Effector memory CD8-positive, alpha-beta T cell (primary cell): Measurements from ENCODE around the gene PYM1.

Experiments used
- ATAC-seq: fragments of 150-1000 bp; cut with Tn5 transposase; replicated peaks from 2 replicates; pipeline ENCODE4 v1.10.0; 2021; ENCODE audit warnings: mild to moderate bottlenecking, moderate library complexity
- DNase-seq, 3 experiments: peaks; one replicate each; pipeline ENCODE4 v3.0.0; 2021
- H3K27ac Mint-ChIP-seq, 2 donors: one replicate each; pipeline ENCODE4 v1.8.0; 2022; ENCODE audit warnings: mild to moderate bottlenecking in 2 of 2, mixed read lengths in 2 of 2, moderate library complexity in 2 of 2
- H3K27me3 Mint-ChIP-seq, 2 donors: one replicate each; pipeline ENCODE4 v1.8.0; 2022; ENCODE audit warnings: mixed read lengths in 2 of 2
- H3K36me3 Mint-ChIP-seq: one replicate; pipeline ENCODE4 v1.8.0; 2022; ENCODE audit warnings: mild to moderate bottlenecking, moderate library complexity, mixed read lengths; ENCODE audit not compliant: insufficient read depth
- H3K4me1 Mint-ChIP-seq, 2 donors: one replicate each; pipeline ENCODE4 v1.8.0; 2022; ENCODE audit warnings: low read depth in 2 of 2, mixed read lengths in 2 of 2
- H3K4me3 Mint-ChIP-seq, 2 donors: one replicate each; pipeline ENCODE4 v1.8.0; 2022; ENCODE audit warnings: mild to moderate bottlenecking in 2 of 2, mixed read lengths in 2 of 2, moderate library complexity in 2 of 2
- H3K9me3 Mint-ChIP-seq, 2 donors: one replicate each; pipeline ENCODE4 v1.8.0; 2022; ENCODE audit warnings: mixed read lengths in 2 of 2

The PYM1 gene

GRCh38 chr12:55957106-55957859, 29.6 kb upstream of the PYM1 start:
- DNase-seq: no peak
- peaks cover 8 to 10% of the 10 kb centered on the region in 2 donors for H3K4me1 Mint-ChIP-seq
- H3K36me3 Mint-ChIP-seq: peaks cover 27% of the 10 kb centered on the region
- no peaks in the 10 kb centered on the region for H3K27me3 Mint-ChIP-seq
- ATAC-seq: no peak
- peak overlapping the region; percentile 7 to 82 for H3K27ac Mint-ChIP-seq
- H3K4me3 Mint-ChIP-seq: no peak overlapping the region
- H3K9me3 Mint-ChIP-seq: no peaks in the 10 kb centered on the region

- peak; percentile 64 for ATAC-seq
- no peak for DNase-seq
- Mint-ChIP-seq H3K9me3 (no peaks in the 10 kb centered on the region), H3K4me1 (peaks cover 8 to 10% of the 10 kb centered on the region in 2 donors), H3K27ac (peak overlapping the region; percentile 45 to 69), H3K4me3 (no peak overlapping the region), H3K27me3 (no peaks in the 10 kb centered on the region), H3K36me3 (peaks cover 39% of the 10 kb centered on the region)
Measured at GRCh38 chr12:55955800-55956508, 28.3 kb upstream of the PYM1 start.

- ATAC-seq (no peak), DNase-seq (no peak)
- Mint-ChIP-seq H3K27me3 (no peaks in the 10 kb centered on the region), H3K4me1 (peaks cover 8 to 10% of the 10 kb centered on the region in 2 donors), H3K4me3 (no peak overlapping the region), H3K36me3 (peaks cover 39% of the 10 kb centered on the region), H3K9me3 (no peaks in the 10 kb centered on the region), H3K27ac (peak overlapping the region; percentile 45 to 69)
Measured at GRCh38 chr12:55955344-55955743, 27.6 kb upstream of the PYM1 start.

GRCh38 chr12:55946553-55946952, 18.9 kb upstream of the PYM1 start:
- DNase-seq (no peak), ATAC-seq (no peak)
- no peaks in the 10 kb centered on the region for H3K9me3 Mint-ChIP-seq
- H3K4me1 Mint-ChIP-seq: peaks cover 0 to 4% of the 10 kb centered on the region in 2 donors
- H3K4me3 Mint-ChIP-seq: no peak overlapping the region
- peak overlapping the region; percentile 41 to 66 for H3K27ac Mint-ChIP-seq
- H3K27me3 Mint-ChIP-seq: no peaks in the 10 kb centered on the region
- peaks cover 86% of the 10 kb centered on the region for H3K36me3 Mint-ChIP-seq

GRCh38 chr12:55942577-55943136, 15.0 kb upstream of the PYM1 start:
- no peak overlapping the region for H3K4me3 Mint-ChIP-seq
- no peaks in the 10 kb centered on the region for H3K9me3 Mint-ChIP-seq

GRCh38 chr12:55942055-55942454, 14.4 kb upstream of the PYM1 start:
- H3K27me3 Mint-ChIP-seq: no peaks in the 10 kb centered on the region
- H3K4me3 Mint-ChIP-seq: no peak overlapping the region
- H3K36me3 Mint-ChIP-seq: peaks cover 87% of the 10 kb centered on the region
- no peaks in the 10 kb centered on the region for H3K9me3 Mint-ChIP-seq
- ATAC-seq: no peak
- H3K4me1 Mint-ChIP-seq: peaks cover 17 to 20% of the 10 kb centered on the region in 2 donors
- DNase-seq: no peak
- H3K27ac Mint-ChIP-seq: peak overlapping the region in 1 of 2 donors; percentile 82

More at GRCh38 chr12:55942577-55943136, 15.0 kb upstream of the PYM1 start:
- Mint-ChIP-seq H3K4me1 (peaks cover 15 to 16% of the 10 kb centered on the region in 2 donors), H3K36me3 (peaks cover 87% of the 10 kb centered on the region), H3K27ac (peak overlapping the region in 1 of 2 donors; percentile 82), H3K27me3 (no peaks in the 10 kb centered on the region)
- ATAC-seq: no peak
- DNase-seq: no peak

GRCh38 chr12:55940065-55940732, 12.5 kb upstream of the PYM1 start:
- DNase-seq (peak; percentile 81 to 85 (median 82)), ATAC-seq (peak; percentile 98)
- Mint-ChIP-seq H3K9me3 (no peaks in the 10 kb centered on the region), H3K4me3 (no peak overlapping the region), H3K36me3 (peaks cover 83% of the 10 kb centered on the region), H3K27ac (peak overlapping the region; percentile 41 to 65), H3K27me3 (no peaks in the 10 kb centered on the region), H3K4me1 (peaks cover 29% of the 10 kb centered on the region in 2 donors)

- peaks cover 72% of the 10 kb centered on the region for H3K36me3 Mint-ChIP-seq
- H3K4me1 Mint-ChIP-seq: peaks cover 37 to 40% of the 10 kb centered on the region in 2 donors
Measured at GRCh38 chr12:55938826-55939501, 11.3 kb upstream of the PYM1 start.

GRCh38 chr12:55937981-55938380, 10.3 kb upstream of the PYM1 start:
- peaks cover 62% of the 10 kb centered on the region for H3K36me3 Mint-ChIP-seq
- H3K4me1 Mint-ChIP-seq: peaks cover 42 to 45% of the 10 kb centered on the region in 2 donors
- no peak overlapping the region for H3K4me3 Mint-ChIP-seq
- H3K27ac Mint-ChIP-seq: peak overlapping the region in 1 of 2 donors; percentile 61
- H3K27me3 Mint-ChIP-seq: no peaks in the 10 kb centered on the region
- ATAC-seq (no peak), DNase-seq (no peak)
- H3K9me3 Mint-ChIP-seq: no peaks in the 10 kb centered on the region

More at GRCh38 chr12:55938826-55939501, 11.3 kb upstream of the PYM1 start:
- no peak for DNase-seq
- Mint-ChIP-seq H3K27ac (peak overlapping the region; percentile 41 to 61), H3K4me3 (no peak overlapping the region), H3K27me3 (no peaks in the 10 kb centered on the region), H3K9me3 (no peaks in the 10 kb centered on the region)
- ATAC-seq: no peak

- no peak for DNase-seq
- H3K4me1 Mint-ChIP-seq: peaks cover 51 to 61% of the 10 kb centered on the region in 2 donors
- H3K9me3 Mint-ChIP-seq: no peaks in the 10 kb centered on the region
- H3K36me3 Mint-ChIP-seq: peaks cover 57% of the 10 kb centered on the region
- ATAC-seq: no peak
- peak overlapping the region; percentile 92 to 95 for H3K27ac Mint-ChIP-seq
- H3K4me3 Mint-ChIP-seq: peak overlapping the region; percentile 66 to 69
- no peaks in the 10 kb centered on the region for H3K27me3 Mint-ChIP-seq
Measured at GRCh38 chr12:55935738-55936151, 8.1 kb upstream of the PYM1 start.

- H3K4me3 Mint-ChIP-seq: peak overlapping the region; percentile 6 to 66
- DNase-seq: no peak
- no peaks in the 10 kb centered on the region for H3K9me3 Mint-ChIP-seq
- ATAC-seq: no peak
- H3K27me3 Mint-ChIP-seq: no peaks in the 10 kb centered on the region
- peaks cover 54% of the 10 kb centered on the region for H3K36me3 Mint-ChIP-seq
- H3K27ac Mint-ChIP-seq: peak overlapping the region; percentile 83 to 95
- H3K4me1 Mint-ChIP-seq: peaks cover 52 to 60% of the 10 kb centered on the region in 2 donors
Measured at GRCh38 chr12:55934773-55935172, 7.1 kb upstream of the PYM1 start.

- Mint-ChIP-seq H3K36me3 (peaks cover 58% of the 10 kb centered on the region), H3K4me3 (peak overlapping the region; percentile 66 to 96), H3K4me1 (peaks cover 54 to 65% of the 10 kb centered on the region in 2 donors), H3K27me3 (no peaks in the 10 kb centered on the region), H3K9me3 (no peaks in the 10 kb centered on the region), H3K27ac (peak overlapping the region; percentile 83 to 95)
- no peak for ATAC-seq
- no peak for DNase-seq
Measured at GRCh38 chr12:55933799-55934742, 6.4 kb upstream of the PYM1 start.
